Neural progenitor cell (in vitro differentiated cells): ENCODE results near the gene DCAF10. TPM values are rescaled to one million over a fixed set of nuclear protein-coding genes. Genes with fewer than 3 reads are reported as not detected.
A peak's percentile ranks its signal among the peaks of the same experiment; 100 is the strongest.

ENCODE experiments used
- DNase-seq: peaks from one replicate; pipeline ENCODE4 v3.0.0-alpha.2; 2016; ENCODE audit warnings: low spot score
- H2AFZ ChIP-seq: fragments of 200-600 bp; sonication (generic); replicated peaks from 2 replicates; pipeline ENCODE4 v1.6.1; 2016; ENCODE audit warnings: antibody characterized with exemption
- H3F3A ChIP-seq: fragments of 200-600 bp; sonication (generic); 2 replicates; pipeline ENCODE4 v1.6.1; 2016; ENCODE audit warnings: antibody characterized with exemption, low read depth
- H3K27ac ChIP-seq: fragments of 200-600 bp; sonication (generic); 2 replicates; pipeline ENCODE4 v1.5.1; 2016; ENCODE audit warnings: mild to moderate bottlenecking
- H3K27me3 ChIP-seq: fragments of 200-600 bp; sonication (generic); 2 replicates; pipeline ENCODE4 v1.6.1; 2016; ENCODE audit warnings: mild to moderate bottlenecking, moderate library complexity
- H3K36me3 ChIP-seq: fragments of 200-600 bp; sonication (generic); 2 replicates; pipeline ENCODE4 v1.5.1; 2016
- H3K4me1 ChIP-seq: fragments of 200-600 bp; sonication (generic); 2 replicates; pipeline ENCODE4 v1.6.1; 2016; ENCODE audit warnings: mixed run types
- H3K4me2 ChIP-seq: fragments of 200-600 bp; sonication (generic); 2 replicates; pipeline ENCODE4 v1.6.1; 2016
- H3K4me3 ChIP-seq: fragments of 200-600 bp; sonication (generic); 2 replicates; pipeline ENCODE4 v1.5.1; 2016
- H3K79me2 ChIP-seq: fragments of 200-600 bp; sonication (generic); 2 replicates; pipeline ENCODE4 v1.6.1; 2016; ENCODE audit warnings: low read depth
- H3K9ac ChIP-seq: fragments of 200-600 bp; sonication (generic); 2 replicates; pipeline ENCODE4 v1.6.1; 2016
- H3K9me3 ChIP-seq: fragments of 200-600 bp; sonication (generic); 2 replicates; pipeline ENCODE4 v1.5.1; 2016; ENCODE audit warnings: low read depth
- H4K20me1 ChIP-seq: fragments of 200-600 bp; sonication (generic); 2 replicates; pipeline ENCODE4 v1.6.1; 2016; ENCODE audit warnings: low read depth
- H3K27ac Mint-ChIP-seq: 3 replicates; pipeline ENCODE4 v1.8.0; 2021; ENCODE audit warnings: mixed read lengths
- H3K27me3 Mint-ChIP-seq: 2 replicates; pipeline ENCODE4 v1.8.0; 2022; ENCODE audit warnings: low read depth, mild to moderate bottlenecking, inconsistent platforms, moderate library complexity, mixed read lengths; ENCODE audit not compliant: insufficient read depth
- H3K36me3 Mint-ChIP-seq: 3 replicates; pipeline ENCODE4 v1.8.0; 2021; ENCODE audit warnings: mixed read lengths
- H3K4me1 Mint-ChIP-seq: 3 replicates; pipeline ENCODE4 v1.8.0; 2021; ENCODE audit warnings: mixed read lengths
- H3K4me3 Mint-ChIP-seq: 3 replicates; pipeline ENCODE4 v1.8.0; 2021; ENCODE audit warnings: mild to moderate bottlenecking, moderate library complexity, mixed read lengths
- H3K9me3 Mint-ChIP-seq: 3 replicates; pipeline ENCODE4 v1.8.0; 2020; ENCODE audit warnings: mixed read lengths
- EZH2 ChIP-seq: fragments of 200-600 bp; sonication (generic); IDR thresholded peaks from 2 replicates; pipeline ENCODE4 v1.6.1; 2017; ENCODE audit warnings: antibody characterized with exemption, mild to moderate bottlenecking, moderate library complexity
- EZH2phosphoT487 ChIP-seq: fragments of 200-600 bp; sonication (generic); IDR thresholded peaks from 2 replicates; pipeline ENCODE4 v1.6.1; 2017; ENCODE audit warnings: antibody characterized with exemption
- total RNA-seq: library from RNA; depleted of rRNA; stranded (reverse); fragments of >200 nt; gene quantifications from 2 replicates; pipeline ENCODE4 v1.2.3, GENCODE V29; 2015; ENCODE audit warnings: low replicate concordance
- TF ChIP-seq, protein P1 (sequence below): fragments of 200-600 bp; sonication (generic); IDR thresholded peaks from 2 replicates; pipeline ENCODE4 v1.5.1; 2017; ENCODE audit warnings: antibody characterized with exemption, mild to moderate bottlenecking

DCAF10 gene
- total RNA-seq, 1 donor from 2014 or later = 15.8 TPM

DNA sequence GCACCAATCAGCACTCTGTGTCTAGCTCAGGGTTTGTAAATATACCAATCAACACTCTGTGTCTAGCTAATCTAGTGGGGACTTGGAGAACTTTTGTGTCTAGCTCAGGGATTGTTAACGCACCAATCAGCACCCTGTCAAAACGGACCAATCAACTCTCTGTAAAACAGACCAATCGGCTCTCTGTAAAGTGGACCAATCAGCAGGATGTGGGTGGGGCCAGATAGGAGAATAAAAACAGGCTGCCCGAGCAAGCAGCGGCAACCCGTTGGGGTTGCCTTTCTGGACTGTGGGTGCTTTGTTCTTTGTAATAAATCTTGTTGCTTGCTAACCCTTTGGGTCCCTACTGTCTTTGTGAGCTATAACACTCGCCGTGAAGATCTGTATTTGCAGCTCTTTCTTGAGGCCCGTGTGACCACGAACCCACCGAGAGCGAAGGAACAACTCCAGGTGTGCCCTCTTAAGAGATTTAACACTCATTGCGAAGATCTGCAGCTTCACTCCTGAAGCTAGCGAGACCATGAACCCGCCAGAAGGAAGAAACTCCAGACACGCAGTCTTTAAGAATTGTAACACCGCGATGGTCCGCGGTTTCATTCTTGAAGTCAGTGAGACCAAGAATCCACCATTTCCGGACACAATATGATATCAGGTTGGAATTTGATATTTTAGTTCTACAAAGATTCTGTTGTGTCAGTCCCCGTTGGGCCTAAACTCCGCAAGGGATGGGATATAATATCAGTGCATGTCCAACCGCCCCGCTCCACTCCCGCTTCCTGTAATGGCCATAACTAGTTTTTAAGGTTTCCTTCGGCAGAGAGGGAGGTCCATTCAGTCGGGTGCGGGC is 47.7 kb upstream of the DCAF10 start:
- peaks cover 3% of the 10 kb centered on the region for H3K9me3 Mint-ChIP-seq
- no peak for DNase-seq
- peak overlapping the region; percentile 97 for H3K4me3 Mint-ChIP-seq
- TF ChIP-seq, protein P1, sequence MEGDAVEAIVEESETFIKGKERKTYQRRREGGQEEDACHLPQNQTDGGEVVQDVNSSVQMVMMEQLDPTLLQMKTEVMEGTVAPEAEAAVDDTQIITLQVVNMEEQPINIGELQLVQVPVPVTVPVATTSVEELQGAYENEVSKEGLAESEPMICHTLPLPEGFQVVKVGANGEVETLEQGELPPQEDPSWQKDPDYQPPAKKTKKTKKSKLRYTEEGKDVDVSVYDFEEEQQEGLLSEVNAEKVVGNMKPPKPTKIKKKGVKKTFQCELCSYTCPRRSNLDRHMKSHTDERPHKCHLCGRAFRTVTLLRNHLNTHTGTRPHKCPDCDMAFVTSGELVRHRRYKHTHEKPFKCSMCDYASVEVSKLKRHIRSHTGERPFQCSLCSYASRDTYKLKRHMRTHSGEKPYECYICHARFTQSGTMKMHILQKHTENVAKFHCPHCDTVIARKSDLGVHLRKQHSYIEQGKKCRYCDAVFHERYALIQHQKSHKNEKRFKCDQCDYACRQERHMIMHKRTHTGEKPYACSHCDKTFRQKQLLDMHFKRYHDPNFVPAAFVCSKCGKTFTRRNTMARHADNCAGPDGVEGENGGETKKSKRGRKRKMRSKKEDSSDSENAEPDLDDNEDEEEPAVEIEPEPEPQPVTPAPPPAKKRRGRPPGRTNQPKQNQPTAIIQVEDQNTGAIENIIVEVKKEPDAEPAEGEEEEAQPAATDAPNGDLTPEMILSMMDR = no peak
- no peak for TF ChIP-seq EZH2phosphoT487
- no peak for TF ChIP-seq EZH2
- H2AFZ ChIP-seq = peak overlapping the region; percentile 94
- no peak overlapping the region for H3K9ac ChIP-seq
- peaks cover 10% of the 10 kb centered on the region for H3K27me3 Mint-ChIP-seq
- peak overlapping the region; percentile 74 for H3K4me3 ChIP-seq
- H3K27ac ChIP-seq = no peak overlapping the region
- peaks cover 3% of the 10 kb centered on the region for H3K4me1 ChIP-seq
- H3K4me2 ChIP-seq = peak overlapping the region; percentile 92
- no peaks in the 10 kb centered on the region for H4K20me1 ChIP-seq
- peaks cover 1% of the 10 kb centered on the region for H3K36me3 Mint-ChIP-seq
- H3K27ac Mint-ChIP-seq = no peak overlapping the region
- H3F3A ChIP-seq = no peaks in the 10 kb centered on the region
- no peaks in the 10 kb centered on the region for H3K79me2 ChIP-seq
- no peaks in the 10 kb centered on the region for H3K9me3 ChIP-seq
- H3K36me3 ChIP-seq = no peaks in the 10 kb centered on the region
- H3K4me1 Mint-ChIP-seq = peaks cover 15% of the 10 kb centered on the region
- H3K27me3 ChIP-seq = no peaks in the 10 kb centered on the region

DNA sequence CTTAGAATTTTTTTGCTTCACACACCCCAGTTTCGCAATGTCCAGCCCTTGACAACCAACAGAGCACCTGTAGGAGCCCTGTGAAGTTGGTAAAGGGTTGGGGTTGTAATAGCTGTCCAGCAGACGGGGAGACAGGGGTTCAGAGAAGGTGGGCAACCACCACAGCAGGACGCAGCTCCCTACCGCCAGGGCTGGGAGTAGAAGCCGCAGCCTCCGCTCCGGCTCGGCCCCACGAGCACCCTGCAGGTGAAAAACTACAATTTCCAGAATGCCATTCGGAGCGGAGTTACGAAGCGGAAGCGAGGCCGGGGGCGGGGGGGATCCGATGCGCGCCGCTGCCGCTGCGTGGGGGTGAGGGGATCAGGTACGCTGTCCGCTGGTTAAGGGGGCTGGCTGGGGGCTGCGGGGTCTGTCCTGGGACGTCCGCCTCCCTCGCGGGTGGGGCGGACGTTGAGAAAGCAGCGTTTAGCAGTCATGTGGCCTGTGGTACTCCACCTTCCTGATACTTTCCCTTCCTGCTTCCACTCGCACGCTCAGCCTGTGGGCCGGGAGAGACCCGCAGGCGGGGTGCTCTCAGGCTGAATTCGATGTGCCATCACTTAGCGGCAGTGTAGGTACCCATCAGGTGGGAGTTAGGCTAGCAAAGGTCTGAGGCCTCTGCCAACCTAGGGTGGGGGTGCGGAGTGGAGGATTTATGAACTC is 47.0 kb upstream of the DCAF10 start, which contains the start of gene TRMT10B:
Gene TRMT10B, plus strand, starts transcription at position 317 of the 702 bp plus-strand sequence. CDS start 8,127 bp downstream, outside the sequence.
- Mint-ChIP-seq H3K4me1 (peaks cover 15% of the 10 kb centered on the region), H3K4me3 (peak within 1 kb of the TSS; percentile 97), H3K27ac (peak within 1 kb of the TSS; percentile 69), H3K36me3 (peaks cover 1% of the 10 kb centered on the region), H3K9me3 (peaks cover 3% of the 10 kb centered on the region), H3K27me3 (peaks cover 9% of the 10 kb centered on the region)
- Histone ChIP-seq H3K4me2 (peak within 1 kb of the TSS; percentile 92), H3K27ac (no peak within 1 kb of the TSS), H3K4me1 (peaks cover 3% of the 10 kb centered on the region), H3K27me3 (no peaks in the 10 kb centered on the region), H3K9me3 (no peaks in the 10 kb centered on the region), H3K79me2 (no peaks in the 10 kb centered on the region), H3K36me3 (no peaks in the 10 kb centered on the region), H4K20me1 (no peaks in the 10 kb centered on the region), H2AFZ (peak within 1 kb of the TSS; percentile 94), H3K9ac (peak within 1 kb of the TSS; percentile 54), H3F3A (no peaks in the 10 kb centered on the region), H3K4me3 (peak within 1 kb of the TSS; percentile 74)
- TF ChIP-seq EZH2 (no peak), EZH2phosphoT487 (no peak)
- TF ChIP-seq, protein P1 = no peak
- DNase-seq = peak; percentile 87

DNA sequence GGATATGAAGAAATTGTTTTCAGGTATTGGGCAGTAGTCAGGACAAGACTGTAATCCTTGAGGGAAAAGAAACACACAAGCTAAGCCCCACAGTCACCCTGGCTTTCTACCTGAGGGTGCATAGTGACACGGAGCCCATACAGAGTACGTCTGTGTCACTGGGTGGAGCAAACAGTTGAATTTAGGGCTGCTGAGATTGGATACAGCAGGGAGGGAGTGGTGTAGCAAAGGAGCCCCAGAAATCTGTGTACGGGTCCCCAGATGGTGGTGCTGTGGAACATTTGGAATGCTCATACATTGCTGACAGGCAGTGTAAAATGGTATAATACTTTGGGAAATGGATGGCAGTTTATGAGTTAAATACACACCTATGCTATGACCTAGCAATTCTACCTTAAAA is 41.9 kb upstream of the DCAF10 start:
- Mint-ChIP-seq H3K36me3 (peaks cover 4% of the 10 kb centered on the region), H3K4me1 (peaks cover 10% of the 10 kb centered on the region), H3K4me3 (no peak overlapping the region), H3K27me3 (peaks cover under 1% of the 10 kb centered on the region), H3K9me3 (no peaks in the 10 kb centered on the region), H3K27ac (peak overlapping the region; percentile 70)
- TF ChIP-seq, protein P1 = no peak
- no peak for TF ChIP-seq EZH2phosphoT487
- no peak for TF ChIP-seq EZH2
- Histone ChIP-seq H3K9me3 (no peaks in the 10 kb centered on the region), H3K4me3 (no peak overlapping the region), H3K27me3 (no peaks in the 10 kb centered on the region), H3F3A (no peaks in the 10 kb centered on the region), H3K4me1 (peaks cover 3% of the 10 kb centered on the region), H3K4me2 (no peak overlapping the region), H3K36me3 (no peaks in the 10 kb centered on the region), H3K27ac (no peak overlapping the region), H3K9ac (no peak overlapping the region), H3K79me2 (no peaks in the 10 kb centered on the region), H2AFZ (no peak overlapping the region), H4K20me1 (peaks cover 3% of the 10 kb centered on the region)
- no peak for DNase-seq
